ENCODE results near the gene CCDC191.

The CCDC191 gene

GRCh38 chr3:114052216-114052615 lies 4.1 kb downstream of the CCDC191 start:
- DNase-seq: no peak

- no peak for DNase-seq
Observed at GRCh38 chr3:114043205-114043604, 13.1 kb downstream of the CCDC191 start.

- DNase-seq: no peak
Observed at GRCh38 chr3:114035896-114036295, 20.4 kb downstream of the CCDC191 start.

GRCh38 chr3:114034787-114035545 lies 21.4 kb downstream of the CCDC191 start:
- no peak for DNase-seq

- DNase-seq: no peak
Observed at GRCh38 chr3:114034211-114034610, 22.1 kb downstream of the CCDC191 start.

- no peak for DNase-seq
Observed at GRCh38 chr3:114033721-114034120, 22.6 kb downstream of the CCDC191 start.

- no peak for DNase-seq
Observed at GRCh38 chr3:114026331-114026730, 30.0 kb downstream of the CCDC191 start.

GRCh38 chr3:114025451-114025850 lies 30.9 kb downstream of the CCDC191 start:
- DNase-seq: no peak

GRCh38 chr3:114022145-114022802 lies 34.1 kb downstream of the CCDC191 start:
- no peak for DNase-seq

- DNase-seq: no peak
Observed at GRCh38 chr3:114020907-114021306, 35.4 kb downstream of the CCDC191 start.

- no peak for DNase-seq
Observed at GRCh38 chr3:114019486-114019885, 36.8 kb downstream of the CCDC191 start.

- DNase-seq: no peak
Observed at GRCh38 chr3:114014211-114014610, 42.1 kb downstream of the CCDC191 start.

- DNase-seq: no peak
Observed at GRCh38 chr3:114011059-114011797, 45.1 kb downstream of the CCDC191 start.

GRCh38 chr3:114005481-114005880 lies 50.8 kb downstream of the CCDC191 start:
- no peak for DNase-seq

GRCh38 chr3:113985541-113985940 lies 70.8 kb downstream of the CCDC191 start:
- DNase-seq: no peak

- DNase-seq: no peak
Observed at GRCh38 chr3:113983544-113983943, 72.8 kb downstream of the CCDC191 start.

- DNase-seq: no peak
Observed at GRCh38 chr3:113981803-113982202, 74.5 kb downstream of the CCDC191 start.

GRCh38 chr3:113979916-113980315 lies 76.4 kb downstream of the CCDC191 start:
- no peak for DNase-seq

GRCh38 chr3:113977822-113978221 lies 78.5 kb downstream of the CCDC191 start:
- no peak for DNase-seq

GRCh38 chr3:113968986-113969385 lies 87.3 kb downstream of the CCDC191 start:
- no peak for DNase-seq

- no peak for DNase-seq
Observed at GRCh38 chr3:113966172-113966571, 90.2 kb downstream of the CCDC191 start.

- no peak for DNase-seq
Observed at GRCh38 chr3:113963879-113964278, 92.4 kb downstream of the CCDC191 start.

- no peak for DNase-seq
Observed at GRCh38 chr3:113954091-113954685, 102.1 kb downstream of the CCDC191 start.
